Activated CD4-positive, alpha-beta T cell treated with anti-CD3 and anti-CD28 coated beads for 36 hours (primary cell): ENCODE data around the gene MMP13. TPM values are rescaled to one million over a fixed set of nuclear protein-coding genes. Genes with fewer than 3 reads are reported as not detected.

Source experiments
- ATAC-seq: fragments of 200-7000 bp; cut with Tn5 transposase; one replicate; pipeline ENCODE4 v1.10.0; 2021; ENCODE audit warnings: mild to moderate bottlenecking, moderate library complexity
- CTCF ChIA-PET: fragments of 350-600 bp; sonication (Branson Sonifier 250); formaldehyde crosslinking; loops from one replicate; lab custom pipeline; 2021; ENCODE audit warnings: antibody characterized with exemption; lab: Charles Lee
- POLR2A ChIA-PET: fragments of 350-600 bp; sonication (Branson Sonifier 250); formaldehyde crosslinking; loops from one replicate; lab custom pipeline; 2021; ENCODE audit warnings: antibody characterized with exemption, inconsistent platforms; lab: Charles Lee
- DNase-seq: peaks from one replicate; pipeline ENCODE4 v3.0.0-alpha.2; 2020
- H3K27ac Mint-ChIP-seq: one replicate; pipeline ENCODE4 v1.8.0; 2021; ENCODE audit warnings: mixed read lengths
- H3K27me3 Mint-ChIP-seq: one replicate; pipeline ENCODE4 v1.8.0; 2021; ENCODE audit warnings: mixed read lengths
- H3K36me3 Mint-ChIP-seq: one replicate; pipeline ENCODE4 v1.8.0; 2021; ENCODE audit warnings: low read depth, mixed read lengths
- H3K4me1 Mint-ChIP-seq: one replicate; pipeline ENCODE4 v1.8.0; 2021; ENCODE audit warnings: mixed read lengths
- H3K4me3 Mint-ChIP-seq: one replicate; pipeline ENCODE4 v1.8.0; 2021; ENCODE audit warnings: mild to moderate bottlenecking, moderate library complexity, mixed read lengths
- H3K9me3 Mint-ChIP-seq: one replicate; pipeline ENCODE4 v1.8.0; 2021; ENCODE audit warnings: low read depth, mixed read lengths
- intact Hi-C, 2 experiments: fragments of 100-400 bp; cut with DNase I in 1 of 2; cut with micrococcal nuclease in 1 of 2; formaldehyde crosslinking; loops; one replicate each; pipeline versions ENCODE4 v1.14.2 to v1.15.1; 2022 to 2024; cut with DNase I, micrococcal nuclease
- total RNA-seq, 2 experiments: library from RNA; stranded (reverse); gene quantifications; one replicate each; pipeline ENCODE4 v1.2.3, GENCODE V29; 2021

MMP13 gene
- total RNA-seq, 2 experiments from 2014 or later, result not detected

DNA sequence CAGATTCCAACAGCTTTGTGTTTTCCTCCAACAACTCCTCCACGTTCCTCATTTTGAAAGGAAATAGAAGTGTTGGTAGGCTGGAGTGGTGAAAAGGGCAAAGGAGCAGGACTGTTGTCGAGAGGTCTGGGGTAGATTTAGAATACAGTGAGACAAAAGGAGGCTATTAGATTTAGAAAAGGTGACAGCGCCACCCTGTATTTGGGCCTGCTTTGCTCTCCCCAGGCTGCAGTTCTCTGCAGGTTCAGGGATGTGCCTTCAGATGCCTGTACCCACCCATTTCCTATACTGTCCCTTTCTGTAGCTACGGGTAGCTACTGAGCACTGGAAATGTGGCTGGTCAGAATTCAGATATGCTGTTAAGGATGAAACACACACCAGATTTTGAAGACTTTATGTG, 20.8 kb downstream of the MMP13 start:
- intact Hi-C loops, result no loop called here
- ChIA-PET POLR2A (no interaction called here), CTCF (interaction anchor here (0.8 kb wide), 1 partner anchor 15 kb away, joined by 3 read pairs; no protein-coding TSS in a partner anchor)
- DNase-seq (no peak), ATAC-seq (no peak)
- Mint-ChIP-seq H3K9me3 (no peaks in the 10 kb centered on the region), H3K27me3 (peaks cover 11% of the 10 kb centered on the region), H3K36me3 (no peaks in the 10 kb centered on the region), H3K4me3 (no peak overlapping the region), H3K27ac (no peak overlapping the region), H3K4me1 (no peaks in the 10 kb centered on the region)

DNA sequence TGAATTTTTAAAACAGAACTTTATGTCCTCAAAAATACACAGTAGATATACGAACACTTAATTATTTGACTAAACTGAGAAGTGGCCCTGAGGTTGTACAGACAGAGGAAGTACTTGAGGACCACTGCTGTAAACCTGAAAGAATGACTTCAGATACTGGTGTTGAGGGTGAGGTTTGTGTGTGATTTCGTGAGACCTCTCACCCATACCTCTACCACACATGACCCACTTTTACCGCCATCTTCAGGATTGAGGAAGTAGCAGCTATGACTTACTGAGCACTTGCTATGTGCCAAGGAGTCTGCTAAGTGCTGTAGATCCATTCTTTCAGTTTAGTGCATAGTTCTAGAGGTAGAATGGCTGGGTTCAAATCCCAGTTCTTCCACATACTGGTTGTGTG, 21.9 kb downstream of the MMP13 start:
- POLR2A ChIA-PET, result no interaction called here
- Mint-ChIP-seq H3K9me3 (no peaks in the 10 kb centered on the region), H3K27ac (no peak overlapping the region), H3K36me3 (no peaks in the 10 kb centered on the region), H3K4me1 (no peaks in the 10 kb centered on the region), H3K27me3 (peaks cover 11% of the 10 kb centered on the region), H3K4me3 (no peak overlapping the region)
- intact Hi-C loops, result no loop called here
- ATAC-seq (no peak), DNase-seq (no peak)
- CTCF ChIA-PET, result interaction anchor here (4.7 kb wide), 1 partner anchor 7 kb away, joined by 24 read pairs; no protein-coding TSS in a partner anchor

DNA sequence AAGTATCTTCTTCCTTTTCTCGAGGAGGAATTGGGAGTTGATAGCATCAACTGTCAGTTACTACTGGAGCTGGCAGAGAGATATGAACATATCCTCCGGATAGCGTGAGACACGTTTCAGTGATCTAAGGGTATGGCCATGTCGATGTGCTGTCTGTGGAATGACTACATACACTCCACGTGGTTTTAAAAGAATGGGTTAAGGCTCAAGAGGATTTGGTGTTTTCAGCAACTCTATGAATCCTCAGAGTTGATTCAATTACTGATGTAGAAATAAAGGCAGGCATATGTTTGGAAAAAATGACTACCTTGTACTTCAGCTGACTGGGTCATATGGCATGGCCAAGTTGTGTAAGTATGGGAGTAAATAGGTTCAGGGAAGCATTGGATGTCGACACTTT, 22.9 kb downstream of the MMP13 start:
- ChIA-PET POLR2A (no interaction called here), CTCF (interaction anchor here (4.7 kb wide), 1 partner anchor 8 kb away, joined by 24 read pairs; no protein-coding TSS in a partner anchor)
- DNase-seq, result no peak
- H3K4me3 Mint-ChIP-seq, result no peak overlapping the region
- H3K9me3 Mint-ChIP-seq, result no peaks in the 10 kb centered on the region
- no peak overlapping the region for H3K27ac Mint-ChIP-seq
- intact Hi-C loops, result no loop called here
- H3K27me3 Mint-ChIP-seq, result peaks cover 11% of the 10 kb centered on the region
- no peak for ATAC-seq
- H3K36me3 Mint-ChIP-seq, result no peaks in the 10 kb centered on the region
- H3K4me1 Mint-ChIP-seq, result no peaks in the 10 kb centered on the region

- Mint-ChIP-seq H3K4me3 (no peak overlapping the region), H3K36me3 (no peaks in the 10 kb centered on the region), H3K4me1 (no peaks in the 10 kb centered on the region), H3K9me3 (no peaks in the 10 kb centered on the region), H3K27ac (no peak overlapping the region), H3K27me3 (peaks cover 11% of the 10 kb centered on the region)
- DNase-seq (no peak), ATAC-seq (no peak)
- POLR2A ChIA-PET, result no interaction called here
- CTCF ChIA-PET, result interaction anchor here (0.5 to 4.7 kb wide), 2 partner anchors 11 to 570 kb away, joined by 4 to 24 read pairs; no protein-coding TSS in a partner anchor
- intact Hi-C loops, result no loop called here
Measured at GRCh38 chr11:102930451-102930850, 25.1 kb downstream of the MMP13 start.

DNA sequence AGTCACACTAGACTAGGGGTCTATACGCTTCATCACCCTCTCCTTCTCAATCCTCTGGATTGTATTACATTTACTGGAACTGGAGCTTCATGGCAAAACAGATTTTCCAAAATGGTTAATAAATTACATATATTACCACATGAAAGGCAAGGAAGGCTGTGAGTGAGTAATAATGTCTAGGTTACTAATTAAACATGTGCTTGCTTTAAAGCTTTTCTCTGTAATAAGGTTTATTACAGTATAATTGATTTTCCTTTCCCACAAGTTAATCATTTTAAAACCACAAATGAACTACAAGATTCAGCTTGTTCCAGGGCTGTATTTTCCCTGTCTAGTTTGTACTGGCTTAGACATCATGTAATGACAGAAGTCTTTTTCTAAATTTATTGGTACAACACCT, 25.6 kb downstream of the MMP13 start:
- Mint-ChIP-seq H3K9me3 (no peaks in the 10 kb centered on the region), H3K27me3 (peaks cover 12% of the 10 kb centered on the region), H3K27ac (no peak overlapping the region), H3K4me1 (no peaks in the 10 kb centered on the region), H3K4me3 (no peak overlapping the region), H3K36me3 (no peaks in the 10 kb centered on the region)
- POLR2A ChIA-PET, result no interaction called here
- CTCF ChIA-PET, result interaction anchor here (4.7 kb wide), 1 partner anchor 11 kb away, joined by 24 read pairs; no protein-coding TSS in a partner anchor
- intact Hi-C loops, result no loop called here
- DNase-seq (no peak), ATAC-seq (no peak)

GRCh38 chr11:102929166-102929565, 26.4 kb downstream of the MMP13 start:
- Mint-ChIP-seq H3K9me3 (no peaks in the 10 kb centered on the region), H3K27ac (no peak overlapping the region), H3K4me3 (no peak overlapping the region), H3K27me3 (peaks cover 13% of the 10 kb centered on the region), H3K36me3 (no peaks in the 10 kb centered on the region), H3K4me1 (no peaks in the 10 kb centered on the region)
- DNase-seq (no peak), ATAC-seq (no peak)
- ChIA-PET POLR2A (no interaction called here), CTCF (interaction anchor here (4.7 kb wide), 1 partner anchor 12 kb away, joined by 24 read pairs; no protein-coding TSS in a partner anchor)
- intact Hi-C loops, result no loop called here

- Mint-ChIP-seq H3K27me3 (peaks cover 14% of the 10 kb centered on the region), H3K27ac (no peak overlapping the region), H3K9me3 (no peaks in the 10 kb centered on the region), H3K36me3 (no peaks in the 10 kb centered on the region), H3K4me3 (no peak overlapping the region), H3K4me1 (no peaks in the 10 kb centered on the region)
- ChIA-PET POLR2A (no interaction called here), CTCF (interaction anchor here (0.6 to 1.1 kb wide), 2 partner anchors 11 to 13 kb away, joined by 3 read pairs; no protein-coding TSS in a partner anchor)
- ATAC-seq, result no peak
- no peak for DNase-seq
- intact Hi-C loops, result no loop called here
Measured at GRCh38 chr11:102928247-102928646, 27.3 kb downstream of the MMP13 start.

DNA sequence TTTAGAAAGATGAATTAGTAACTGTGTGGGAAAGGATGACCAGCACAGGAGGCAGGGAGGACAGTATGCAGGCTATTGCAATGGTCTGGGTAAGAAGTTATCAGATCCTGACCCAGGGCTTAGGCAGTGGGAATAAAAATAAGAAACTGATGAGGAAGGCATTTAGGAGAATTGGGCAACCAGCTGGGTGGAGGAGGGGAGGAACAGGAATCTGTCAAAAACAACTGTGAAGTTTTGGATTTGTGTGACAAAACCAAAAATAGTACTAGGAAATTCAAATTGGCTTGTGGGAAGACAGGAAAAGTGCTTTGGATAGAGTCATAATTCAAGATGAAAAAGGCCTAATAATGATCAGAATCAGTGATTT, 27.9 kb downstream of the MMP13 start:
- CTCF ChIA-PET, result interaction anchor here (1.1 kb wide), 1 partner anchor 12 kb away, joined by 3 read pairs; no protein-coding TSS in a partner anchor
- H3K4me1 Mint-ChIP-seq, result no peaks in the 10 kb centered on the region
- H3K36me3 Mint-ChIP-seq, result no peaks in the 10 kb centered on the region
- intact Hi-C loops, result no loop called here
- no peak overlapping the region for H3K27ac Mint-ChIP-seq
- H3K9me3 Mint-ChIP-seq, result no peaks in the 10 kb centered on the region
- H3K27me3 Mint-ChIP-seq, result peaks cover 12% of the 10 kb centered on the region
- no peak for ATAC-seq
- no peak overlapping the region for H3K4me3 Mint-ChIP-seq
- no peak for DNase-seq
- POLR2A ChIA-PET, result no interaction called here

DNA sequence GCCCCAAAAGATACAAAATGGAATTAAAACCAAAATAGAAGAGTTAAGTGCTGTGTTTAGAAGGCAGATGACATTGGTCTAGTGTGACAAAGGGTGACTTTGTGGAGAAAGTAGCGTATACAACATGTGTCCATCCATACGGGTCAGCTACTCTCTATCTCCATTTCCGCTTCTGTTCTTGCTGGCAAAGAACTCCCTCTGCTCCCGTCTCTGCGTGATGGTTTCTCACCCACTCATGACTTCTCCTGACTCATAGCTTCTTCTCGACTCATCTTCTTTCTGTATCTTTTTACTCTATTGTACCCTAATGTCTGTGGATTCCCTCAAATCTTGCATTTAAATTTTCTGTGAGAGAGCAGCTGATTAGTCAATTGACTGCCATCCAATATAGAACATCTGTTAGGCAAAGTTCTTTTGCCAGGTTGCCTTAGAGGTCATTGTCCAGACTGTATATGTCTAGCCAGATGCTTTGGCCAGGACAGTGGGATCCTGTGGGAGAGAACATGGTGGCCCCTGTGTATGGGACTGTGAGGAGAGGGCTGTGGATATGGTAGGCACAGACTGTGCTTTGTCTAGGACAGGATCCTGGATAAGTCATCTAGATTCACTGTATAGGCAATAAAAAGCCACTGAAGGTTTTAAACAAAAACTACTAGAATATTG, 28.4 kb downstream of the MMP13 start:
- Mint-ChIP-seq H3K27me3 (peaks cover 13% of the 10 kb centered on the region), H3K4me1 (no peaks in the 10 kb centered on the region), H3K36me3 (no peaks in the 10 kb centered on the region), H3K27ac (no peak overlapping the region), H3K4me3 (no peak overlapping the region), H3K9me3 (no peaks in the 10 kb centered on the region)
- intact Hi-C loops, result no loop called here
- DNase-seq, result no peak
- no peak for ATAC-seq
- POLR2A ChIA-PET, result no interaction called here
- CTCF ChIA-PET, result interaction anchor here (0.6 to 1.1 kb wide), 2 partner anchors 12 to 115 kb away, joined by 3 read pairs; no protein-coding TSS in a partner anchor

DNA sequence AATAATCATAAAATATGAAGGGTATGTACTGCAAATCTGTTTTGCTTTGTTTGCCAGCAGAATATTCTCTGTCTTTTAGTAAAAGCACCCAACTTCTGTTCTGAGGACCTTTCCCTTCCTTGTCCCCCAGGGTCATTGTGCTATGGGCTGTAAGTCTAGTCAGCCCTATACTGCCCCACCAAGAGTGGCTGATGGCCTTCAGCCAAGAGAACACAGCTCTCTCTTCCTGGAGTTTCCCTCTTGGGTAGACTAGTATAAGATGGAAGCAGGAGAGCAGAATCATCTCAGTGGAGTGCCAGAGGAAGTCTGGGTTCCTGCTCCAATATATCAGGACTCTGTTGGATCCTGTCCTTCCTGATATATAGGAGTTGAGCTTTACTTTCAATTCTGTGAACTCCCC, 29.0 kb downstream of the MMP13 start:
- Mint-ChIP-seq H3K36me3 (no peaks in the 10 kb centered on the region), H3K4me1 (no peaks in the 10 kb centered on the region), H3K27ac (no peak overlapping the region), H3K27me3 (peaks cover 13% of the 10 kb centered on the region), H3K9me3 (no peaks in the 10 kb centered on the region), H3K4me3 (no peak overlapping the region)
- DNase-seq (no peak), ATAC-seq (no peak)
- ChIA-PET POLR2A (no interaction called here), CTCF (interaction anchor here (0.6 kb wide), 1 partner anchor 114 kb away, joined by 3 read pairs; no protein-coding TSS in a partner anchor)
- intact Hi-C loops, result no loop called here

DNA sequence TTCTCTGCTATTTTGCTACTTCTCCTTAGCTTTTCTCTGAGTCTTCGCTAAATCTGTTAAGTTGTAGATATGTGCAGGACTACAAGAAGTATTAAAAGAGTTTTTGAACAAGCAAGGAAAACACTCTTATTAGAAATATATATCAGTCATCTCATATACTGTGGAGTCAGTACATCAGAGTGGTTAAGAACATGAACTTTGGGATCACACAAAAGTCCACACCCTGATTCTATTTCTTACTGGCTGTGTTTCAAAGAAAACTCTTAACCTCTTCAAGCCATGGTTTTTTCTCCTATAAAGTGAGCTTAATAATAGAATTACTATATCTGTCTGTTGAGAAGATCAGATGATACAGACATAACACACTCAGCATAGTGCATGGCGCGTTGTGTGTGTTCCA, 29.5 kb downstream of the MMP13 start:
- intact Hi-C loops, result no loop called here
- Mint-ChIP-seq H3K4me3 (no peak overlapping the region), H3K27ac (no peak overlapping the region), H3K9me3 (no peaks in the 10 kb centered on the region), H3K36me3 (no peaks in the 10 kb centered on the region), H3K4me1 (no peaks in the 10 kb centered on the region), H3K27me3 (peaks cover 12% of the 10 kb centered on the region)
- no peak for DNase-seq
- ChIA-PET POLR2A (no interaction called here), CTCF (interaction anchor here (1.2 to 1.6 kb wide), 3 partner anchors 11 to 334 kb away, joined by 3 to 6 read pairs (median 4); no protein-coding TSS in a partner anchor)
- no peak for ATAC-seq

GRCh38 chr11:102924851-102925380, 30.6 kb downstream of the MMP13 start:
- Mint-ChIP-seq H3K27me3 (peaks cover 14% of the 10 kb centered on the region), H3K4me3 (no peak overlapping the region), H3K36me3 (no peaks in the 10 kb centered on the region), H3K27ac (no peak overlapping the region), H3K4me1 (peaks cover 4% of the 10 kb centered on the region), H3K9me3 (no peaks in the 10 kb centered on the region)
- no peak for DNase-seq
- no peak for ATAC-seq
- ChIA-PET POLR2A (no interaction called here), CTCF (interaction anchor here (1.0 to 1.6 kb wide), 4 partner anchors 10 to 332 kb away, joined by 3 to 6 read pairs (median 4); no protein-coding TSS in a partner anchor)
- intact Hi-C loops, result no loop called here
